HEK293T (cell line): Measurements from ENCODE around the gene LARP1.

Experiments
- ARNT ChIP-seq: fragments of 450-650 bp; IDR thresholded peaks from 2 replicates; pipeline ENCODE4 v1.6.1; 2017; ENCODE audit warnings: mild to moderate bottlenecking
- BHLHE40 ChIP-seq: fragments of 450-650 bp; IDR thresholded peaks from 2 replicates; pipeline ENCODE4 v1.6.1; 2016; ENCODE audit warnings: mild to moderate bottlenecking, moderate library complexity, borderline replicate concordance
- CTBP1 ChIP-seq: fragments of 450-650 bp; IDR thresholded peaks from 2 replicates; pipeline ENCODE4 v1.6.1; 2016; ENCODE audit warnings: borderline replicate concordance
- FOXA1 ChIP-seq: fragments of 450-650 bp; IDR thresholded peaks from 2 replicates; pipeline ENCODE4 v1.6.1; 2016; ENCODE audit warnings: mild to moderate bottlenecking
- FOXK2 ChIP-seq: fragments of 450-650 bp; IDR thresholded peaks from 2 replicates; pipeline ENCODE4 v1.6.1; 2016; ENCODE audit warnings: mild to moderate bottlenecking
- FOXM1 ChIP-seq: fragments of 450-650 bp; IDR thresholded peaks from 2 replicates; pipeline ENCODE4 v1.6.1; 2017; ENCODE audit warnings: mild to moderate bottlenecking, borderline replicate concordance
- HDGF ChIP-seq: fragments of 450-650 bp; IDR thresholded peaks from 2 replicates; pipeline ENCODE4 v1.6.1; 2017; ENCODE audit warnings: antibody characterized with exemption, borderline replicate concordance
- L3MBTL2 ChIP-seq: fragments of 450-650 bp; conservative IDR thresholded peaks from 2 replicates; pipeline ENCODE4 v1.6.1; 2016; ENCODE audit warnings: mild to moderate bottlenecking
- NFRKB ChIP-seq: fragments of 450-650 bp; IDR thresholded peaks from 2 replicates; pipeline ENCODE4 v1.6.1; 2016; ENCODE audit warnings: mild to moderate bottlenecking, moderate library complexity
- SP1 ChIP-seq: fragments of 450-650 bp; IDR thresholded peaks from 2 replicates; pipeline ENCODE4 v1.6.1; 2017
- SUZ12 ChIP-seq: fragments of 450-650 bp; IDR thresholded peaks from 2 replicates; pipeline ENCODE4 v1.6.1; 2016; ENCODE audit warnings: mild to moderate bottlenecking
- TARDBP ChIP-seq: fragments of 450-650 bp; IDR thresholded peaks from 2 replicates; pipeline ENCODE4 v1.6.1; 2016
- ZNF384 ChIP-seq: fragments of 450-650 bp; IDR thresholded peaks from 2 replicates; pipeline ENCODE4 v1.6.1; 2016
- TF ChIP-seq, protein P1 (sequence below): fragments of 450-650 bp; IDR thresholded peaks from 2 replicates; pipeline ENCODE4 v1.6.1; 2016

DNA sequence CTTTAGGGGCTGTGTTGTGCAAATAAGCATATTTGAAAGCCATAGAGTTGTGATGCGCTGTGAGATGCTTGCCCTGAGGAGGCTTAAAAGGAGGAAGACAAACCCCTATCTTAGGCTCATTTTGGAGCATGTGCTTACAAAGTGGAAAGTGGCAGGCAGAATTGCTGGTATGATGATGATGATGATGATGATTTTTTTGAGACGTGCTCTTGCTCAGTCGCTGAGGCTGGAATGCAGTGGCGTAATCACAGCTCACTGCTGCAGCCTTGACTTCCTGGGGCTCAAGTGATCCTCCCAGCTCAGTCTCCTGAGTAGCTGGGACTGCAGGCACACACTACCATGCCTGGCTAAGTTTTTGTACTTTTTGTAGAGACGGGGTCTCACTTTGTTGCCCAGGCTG, 104.9 kb downstream of the LARP1 start:
- no peak for TF ChIP-seq FOXA1
- TF ChIP-seq NFRKB: no peak
- no peak for TF ChIP-seq CTBP1
- no peak for TF ChIP-seq BHLHE40
- no peak for TF ChIP-seq HDGF
- no peak for TF ChIP-seq SP1
- no peak for TF ChIP-seq FOXM1
- TF ChIP-seq ZNF384: no peak
- no peak for TF ChIP-seq ARNT
- TF ChIP-seq, protein P1, sequence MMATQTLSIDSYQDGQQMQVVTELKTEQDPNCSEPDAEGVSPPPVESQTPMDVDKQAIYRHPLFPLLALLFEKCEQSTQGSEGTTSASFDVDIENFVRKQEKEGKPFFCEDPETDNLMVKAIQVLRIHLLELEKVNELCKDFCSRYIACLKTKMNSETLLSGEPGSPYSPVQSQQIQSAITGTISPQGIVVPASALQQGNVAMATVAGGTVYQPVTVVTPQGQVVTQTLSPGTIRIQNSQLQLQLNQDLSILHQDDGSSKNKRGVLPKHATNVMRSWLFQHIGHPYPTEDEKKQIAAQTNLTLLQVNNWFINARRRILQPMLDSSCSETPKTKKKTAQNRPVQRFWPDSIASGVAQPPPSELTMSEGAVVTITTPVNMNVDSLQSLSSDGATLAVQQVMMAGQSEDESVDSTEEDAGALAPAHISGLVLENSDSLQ: no peak
- no peak for TF ChIP-seq FOXK2
- no peak for TF ChIP-seq SUZ12
- TF ChIP-seq TARDBP: no peak
- no peak for TF ChIP-seq L3MBTL2
